ENCODE data around the gene ARFGEF3. TPM values are rescaled to one million over a fixed set of nuclear protein-coding genes. Genes with fewer than 3 reads are reported as not detected.

ARFGEF3 gene
- total RNA-seq, 2 donors from 2014 or later, result 13.5 to 21.8 TPM

DNA sequence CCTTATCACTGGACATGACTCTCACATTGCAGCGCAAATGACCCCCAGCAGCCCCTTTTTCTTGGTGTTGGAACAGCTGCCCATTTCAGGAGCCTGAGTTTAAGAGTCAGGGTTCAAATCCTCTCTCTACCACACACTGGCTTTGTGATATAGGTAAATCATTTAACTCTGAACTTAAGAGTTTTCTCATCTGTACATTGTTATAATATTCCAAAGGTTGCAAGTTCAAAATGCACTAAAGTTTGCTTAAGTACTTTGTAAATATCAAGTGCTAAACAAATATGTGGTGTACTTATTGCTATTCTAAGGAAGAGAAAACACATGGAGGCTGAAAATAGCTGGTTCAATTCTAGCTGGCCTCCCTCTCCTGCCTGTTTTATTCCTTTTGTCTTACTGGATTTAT is 95.9 kb downstream of the ARFGEF3 start:
- Histone ChIP-seq H3K27ac (no peak overlapping the region), H3K9me3 (no peaks in the 10 kb centered on the region), H3K4me1 (peaks cover 6% of the 10 kb centered on the region), H3K36me3 (replicated peaks in 1 of 2; ENCODE audit: insufficient read depth in 1 of 2, low read depth in 2 of 2) (peaks cover 0 to 3% of the 10 kb centered on the region in 2 donors), H3K4me3 (no peak overlapping the region), H3K27me3 (no peaks in the 10 kb centered on the region)
- 45 to 59% methylated on average over 1 of the region's 1 CpG for WGBS, 2 donors
- DNase-seq (no peak), ATAC-seq (no peak)
- TF ChIP-seq POLR2A (IDR thresholded peaks at IDR 0.05), result no peak
- TF ChIP-seq, protein P1, sequence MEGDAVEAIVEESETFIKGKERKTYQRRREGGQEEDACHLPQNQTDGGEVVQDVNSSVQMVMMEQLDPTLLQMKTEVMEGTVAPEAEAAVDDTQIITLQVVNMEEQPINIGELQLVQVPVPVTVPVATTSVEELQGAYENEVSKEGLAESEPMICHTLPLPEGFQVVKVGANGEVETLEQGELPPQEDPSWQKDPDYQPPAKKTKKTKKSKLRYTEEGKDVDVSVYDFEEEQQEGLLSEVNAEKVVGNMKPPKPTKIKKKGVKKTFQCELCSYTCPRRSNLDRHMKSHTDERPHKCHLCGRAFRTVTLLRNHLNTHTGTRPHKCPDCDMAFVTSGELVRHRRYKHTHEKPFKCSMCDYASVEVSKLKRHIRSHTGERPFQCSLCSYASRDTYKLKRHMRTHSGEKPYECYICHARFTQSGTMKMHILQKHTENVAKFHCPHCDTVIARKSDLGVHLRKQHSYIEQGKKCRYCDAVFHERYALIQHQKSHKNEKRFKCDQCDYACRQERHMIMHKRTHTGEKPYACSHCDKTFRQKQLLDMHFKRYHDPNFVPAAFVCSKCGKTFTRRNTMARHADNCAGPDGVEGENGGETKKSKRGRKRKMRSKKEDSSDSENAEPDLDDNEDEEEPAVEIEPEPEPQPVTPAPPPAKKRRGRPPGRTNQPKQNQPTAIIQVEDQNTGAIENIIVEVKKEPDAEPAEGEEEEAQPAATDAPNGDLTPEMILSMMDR (IDR thresholded peaks at IDR 0.05), result no peak
- intact Hi-C loops (cut with DNase I), result no loop called here

DNA sequence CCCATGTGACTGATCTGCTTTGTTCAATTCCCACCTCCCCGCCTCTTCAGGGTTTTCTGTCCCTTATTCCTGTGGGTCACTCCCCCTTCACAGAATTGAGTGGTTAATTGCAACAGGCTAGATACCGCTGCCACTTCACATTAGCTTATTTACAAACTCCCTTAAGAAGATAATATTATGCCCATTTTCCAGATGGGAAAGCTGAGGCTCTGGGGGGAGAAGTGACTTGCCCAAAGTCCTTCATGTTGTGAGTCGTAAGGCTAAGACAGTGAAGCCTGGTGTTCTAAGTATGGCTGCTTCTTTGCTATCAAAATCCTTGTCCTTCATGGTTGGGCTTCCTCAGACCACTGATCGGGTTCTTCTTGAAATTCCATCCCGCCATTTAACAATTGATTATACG is 96.5 kb downstream of the ARFGEF3 start:
- H3K36me3 ChIP-seq (replicated peaks in 1 of 2; ENCODE audit: insufficient read depth in 1 of 2, low read depth in 2 of 2), result peaks cover 0 to 3% of the 10 kb centered on the region in 2 donors
- H3K4me1 ChIP-seq, result peaks cover 6% of the 10 kb centered on the region
- DNase-seq (no peak), ATAC-seq (no peak)
- WGBS, 2 donors, result 91 to 96% methylated on average over 6 of the region's 6 CpGs
- H3K27me3 ChIP-seq, result no peaks in the 10 kb centered on the region
- TF ChIP-seq, protein P1 (IDR thresholded peaks at IDR 0.05), result no peak
- intact Hi-C loops (cut with DNase I), result no loop called here
- H3K4me3 ChIP-seq, result no peak overlapping the region
- H3K9me3 ChIP-seq, result no peaks in the 10 kb centered on the region
- H3K27ac ChIP-seq, result no peak overlapping the region

DNA sequence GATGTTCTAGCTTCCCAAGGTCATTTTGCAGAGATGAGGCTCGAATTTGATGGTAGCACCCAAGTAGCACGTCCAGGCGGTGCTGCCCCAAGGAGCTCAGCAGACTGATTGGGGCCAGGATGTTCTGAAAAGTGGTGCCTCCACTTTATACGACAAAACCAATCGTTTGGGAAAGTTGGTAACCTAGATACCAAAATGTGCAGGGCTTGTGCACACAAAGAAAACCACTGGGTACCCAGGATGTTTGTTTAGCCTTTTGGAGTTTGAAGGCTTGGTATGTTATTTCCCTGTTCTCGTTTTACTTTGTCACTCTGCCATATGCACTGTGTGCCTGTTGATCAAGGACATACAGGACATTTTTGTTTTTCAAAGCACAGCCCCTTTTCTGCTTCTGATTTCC is 97.3 kb downstream of the ARFGEF3 start:
- DNase-seq (peak in 1 of 4 donors; percentile 13), ATAC-seq (peak; percentile 47)
- H3K27ac ChIP-seq, result no peak overlapping the region
- WGBS, 2 donors, result 58 to 69% methylated on average over 6 of the region's 6 CpGs
- H3K4me3 ChIP-seq, result no peak overlapping the region
- peaks cover 6% of the 10 kb centered on the region for H3K4me1 ChIP-seq
- H3K9me3 ChIP-seq, result no peaks in the 10 kb centered on the region
- H3K27me3 ChIP-seq, result no peaks in the 10 kb centered on the region
- H3K36me3 ChIP-seq (replicated peaks in 1 of 2; ENCODE audit: insufficient read depth in 1 of 2, low read depth in 2 of 2), result peaks cover 0 to 3% of the 10 kb centered on the region in 2 donors
- intact Hi-C loops (cut with DNase I), result no loop called here
- TF ChIP-seq, protein P1 (IDR thresholded peaks at IDR 0.05), result no peak
- no peak for TF ChIP-seq POLR2A (IDR thresholded peaks at IDR 0.05)

DNA sequence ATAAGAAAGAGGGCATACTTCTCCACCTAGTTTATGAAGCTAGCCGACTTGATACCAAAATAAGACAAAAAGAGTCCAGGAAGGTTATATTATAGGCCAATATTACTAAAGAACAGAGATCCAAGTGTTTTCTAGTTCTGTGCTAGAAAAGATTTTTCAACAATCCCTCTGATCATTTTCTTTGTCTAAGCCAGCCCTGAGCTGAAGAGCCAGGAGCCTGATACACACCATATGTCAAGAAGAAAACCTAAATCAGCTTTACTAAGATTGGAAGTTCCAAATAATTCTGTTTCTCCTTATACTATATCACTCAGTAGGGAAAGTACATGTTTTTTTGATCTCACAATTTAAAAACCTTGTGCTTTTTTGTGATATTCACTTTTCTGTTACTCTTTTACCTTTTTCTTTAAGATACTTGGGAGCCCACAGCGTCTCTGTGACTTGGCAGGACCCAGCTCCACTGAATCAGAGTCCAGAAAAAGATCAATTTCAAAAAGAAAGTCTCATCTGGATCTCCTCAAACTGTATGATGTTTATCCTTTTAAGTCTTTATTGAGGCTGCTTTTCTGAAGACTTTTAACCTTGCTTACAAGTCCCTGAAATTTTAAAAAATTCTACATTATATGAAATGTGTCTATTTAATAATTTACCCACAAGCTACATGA is 99.5 kb downstream of the ARFGEF3 start:
- peaks cover 0 to 3% of the 10 kb centered on the region in 2 donors for H3K36me3 ChIP-seq (replicated peaks in 1 of 2; ENCODE audit: insufficient read depth in 1 of 2, low read depth in 2 of 2)
- 81% methylated on average over 2 of the region's 2 CpGs for WGBS, 2 donors
- H3K27ac ChIP-seq, result no peak overlapping the region
- no peaks in the 10 kb centered on the region for H3K27me3 ChIP-seq
- H3K4me3 ChIP-seq, result no peak overlapping the region
- intact Hi-C loops (cut with DNase I), result no loop called here
- ATAC-seq (no peak), DNase-seq (no peak)
- H3K4me1 ChIP-seq, result peaks cover 6% of the 10 kb centered on the region
- no peak for TF ChIP-seq POLR2A (IDR thresholded peaks at IDR 0.05)
- TF ChIP-seq, protein P1 (IDR thresholded peaks at IDR 0.05), result no peak
- H3K9me3 ChIP-seq, result no peaks in the 10 kb centered on the region

DNA sequence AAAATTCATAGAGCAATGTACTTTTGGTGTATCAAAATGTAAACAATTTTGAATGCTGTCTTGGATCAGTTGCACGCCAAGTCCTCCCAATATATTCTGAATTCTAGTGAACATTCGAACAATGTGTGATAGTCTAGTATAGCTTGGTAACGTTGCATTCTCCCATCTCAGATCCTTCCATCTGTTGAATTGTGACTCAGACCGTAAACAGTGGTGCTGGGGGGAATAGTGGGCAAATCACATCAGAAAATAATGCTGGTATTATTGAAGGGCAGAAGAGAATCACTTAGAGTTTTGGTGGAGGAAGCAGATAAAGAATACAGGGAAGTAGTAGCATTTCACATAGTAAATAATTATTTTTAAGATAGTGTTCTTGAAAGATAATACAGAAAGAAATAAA is 102.2 kb downstream of the ARFGEF3 start:
- ATAC-seq (no peak), DNase-seq (no peak)
- Histone ChIP-seq H3K9me3 (no peaks in the 10 kb centered on the region), H3K4me3 (no peak overlapping the region), H3K27ac (no peak overlapping the region), H3K4me1 (peaks cover 13% of the 10 kb centered on the region), H3K36me3 (replicated peaks in 1 of 2; ENCODE audit: insufficient read depth in 1 of 2, low read depth in 2 of 2) (peaks cover 0 to 3% of the 10 kb centered on the region in 2 donors), H3K27me3 (no peaks in the 10 kb centered on the region)
- WGBS, 2 donors, result 83 to 84% methylated on average over 4 of the region's 4 CpGs
- intact Hi-C loops (cut with DNase I), result no loop called here
- TF ChIP-seq, protein P1 (IDR thresholded peaks at IDR 0.05), result no peak
- TF ChIP-seq POLR2A (IDR thresholded peaks at IDR 0.05), result no peak
